OCI-LY3 (cell line): Measurements from ENCODE around the gene UAP1.

ENCODE experiments used
- H2AFZ ChIP-seq: fragments of 200-600, 300-600 bp; shearing (Covaris generic); 2 replicates; pipeline ENCODE4 v1.6.0; 2014; ENCODE audit warnings: antibody characterized with exemption, low read depth, low read length
- H3K27ac ChIP-seq: fragments of 200-600, 300-600 bp; sonication (generic); 2 replicates; pipeline ENCODE4 v1.5.1; 2014; ENCODE audit warnings: mild to moderate bottlenecking, low read length, moderate library complexity, mixed read lengths
- H3K27me3 ChIP-seq: fragments of 200-600, 300-600 bp; sonication (generic); 2 replicates; pipeline ENCODE4 v1.6.1; 2014; ENCODE audit warnings: low read depth, low read length, mixed read lengths
- H3K36me3 ChIP-seq: fragments of 200-600, 300-600 bp; sonication (generic); replicated peaks from 2 replicates; pipeline ENCODE3; 2014; ENCODE audit warnings: low read depth, low read length, mixed read lengths
- H3K4me1 ChIP-seq: fragments of 300-600, 200-600 bp; sonication (generic); 2 replicates; pipeline ENCODE4 v1.6.1; 2014; ENCODE audit warnings: low read length, mixed read lengths
- H3K4me2 ChIP-seq: fragments of 200-600, 300-600 bp; sonication (generic); 2 replicates; pipeline ENCODE4 v1.6.1; 2014; ENCODE audit warnings: low read length, mixed read lengths
- H3K4me3 ChIP-seq: fragments of 300-600, 200-600 bp; sonication (generic); 2 replicates; pipeline ENCODE4 v1.5.1; 2014; ENCODE audit warnings: antibody characterized with exemption, mild to moderate bottlenecking, low read length, moderate library complexity
- H3K79me2 ChIP-seq: fragments of 300-600, 200-600 bp; shearing (Covaris generic); 2 replicates; pipeline ENCODE4 v1.6.1; 2014; ENCODE audit warnings: mild to moderate bottlenecking, low read length, mixed read lengths
- H3K9ac ChIP-seq: fragments of 300-600, 200-600 bp; shearing (Covaris generic); 2 replicates; pipeline ENCODE4 v1.6.0; 2014; ENCODE audit warnings: mild to moderate bottlenecking, low read length, moderate library complexity
- H3K9me3 ChIP-seq: fragments of 200-600, 300-600 bp; shearing (Covaris generic); 2 replicates; pipeline ENCODE4 v1.6.1; 2014; ENCODE audit warnings: low read length, mixed read lengths; ENCODE audit not compliant: insufficient read depth
- H4K20me1 ChIP-seq: fragments of 200-600, 300-600 bp; sonication (generic); 2 replicates; pipeline ENCODE4 v1.6.1; 2016; ENCODE audit warnings: low read length, mixed read lengths; ENCODE audit not compliant: insufficient read depth
- CTCF ChIP-seq: fragments of 200-600, 300-600 bp; sonication (generic); IDR thresholded peaks from 2 replicates; pipeline ENCODE4 v1.5.1; 2014; ENCODE audit warnings: antibody characterized with exemption, low read length, low read depth
- EZH2phosphoT487 ChIP-seq: fragments of 200-600 bp; shearing (Covaris generic); IDR thresholded peaks from 2 replicates; pipeline ENCODE4 v1.6.1; 2018; ENCODE audit warnings: antibody characterized with exemption, mixed run types, low read depth

The UAP1 gene

DNA sequence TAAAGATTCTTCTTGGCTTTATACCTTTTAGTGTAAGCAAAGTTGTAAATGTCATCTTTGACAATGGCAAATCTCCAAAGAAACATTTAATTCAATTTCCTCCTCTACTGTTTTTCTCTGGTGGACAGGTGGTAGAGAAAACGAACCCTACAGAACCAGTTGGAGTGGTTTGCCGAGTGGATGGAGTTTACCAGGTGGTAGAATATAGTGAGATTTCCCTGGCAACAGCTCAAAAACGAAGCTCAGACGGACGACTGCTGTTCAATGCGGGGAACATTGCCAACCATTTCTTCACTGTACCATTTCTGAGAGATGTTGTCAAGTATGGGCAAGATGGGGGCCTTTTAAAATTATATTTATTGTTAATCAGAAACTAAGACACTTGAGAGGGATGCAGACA, 25.8 kb downstream of the UAP1 start:
- Histone ChIP-seq H3K9ac (no peak overlapping the region), H3K4me3 (no peak overlapping the region), H3K27me3 (no peaks in the 10 kb centered on the region), H3K27ac (no peak overlapping the region), H3K79me2 (no peaks in the 10 kb centered on the region), H2AFZ (no peak overlapping the region), H3K36me3 (peaks cover 16% of the 10 kb centered on the region), H3K9me3 (no peaks in the 10 kb centered on the region), H3K4me2 (no peak overlapping the region), H3K4me1 (peaks cover 3% of the 10 kb centered on the region; the same call in 1 of the 2 replicates), H4K20me1 (no peaks in the 10 kb centered on the region)
- TF ChIP-seq EZH2phosphoT487 (no peak), CTCF (no peak)

DNA sequence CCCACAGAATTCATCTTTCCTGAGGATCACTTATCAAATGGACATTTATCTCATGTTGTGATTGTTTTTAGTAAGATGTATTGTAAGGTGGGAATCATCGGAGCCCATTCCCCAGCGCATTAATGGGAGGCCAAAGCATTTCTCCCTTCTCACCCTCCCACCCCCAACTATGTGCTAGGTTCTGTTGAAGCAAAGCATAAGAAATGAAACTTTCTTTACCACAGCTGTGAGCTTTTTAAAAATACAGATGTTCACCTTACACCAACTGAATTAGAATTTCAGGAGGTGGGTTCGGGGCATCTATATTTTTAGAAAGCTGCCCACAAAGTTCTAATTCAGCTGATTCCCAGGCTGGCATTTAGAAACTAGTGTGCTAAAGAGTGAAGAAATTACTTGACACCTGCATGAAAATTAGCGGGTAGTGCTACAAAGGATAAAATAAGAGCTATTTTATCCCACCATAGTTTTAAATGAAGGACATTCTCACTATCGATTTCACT, 26.3 kb downstream of the UAP1 start:
- Histone ChIP-seq H3K27me3 (no peaks in the 10 kb centered on the region), H3K9me3 (no peaks in the 10 kb centered on the region), H4K20me1 (no peaks in the 10 kb centered on the region), H2AFZ (no peak overlapping the region), H3K4me1 (peaks cover 3% of the 10 kb centered on the region; the same call in 1 of the 2 replicates), H3K9ac (no peak overlapping the region), H3K79me2 (no peaks in the 10 kb centered on the region), H3K36me3 (peaks cover 16% of the 10 kb centered on the region), H3K27ac (no peak overlapping the region), H3K4me3 (no peak overlapping the region), H3K4me2 (no peak overlapping the region)
- TF ChIP-seq EZH2phosphoT487: no peak
- TF ChIP-seq CTCF: no peak

DNA sequence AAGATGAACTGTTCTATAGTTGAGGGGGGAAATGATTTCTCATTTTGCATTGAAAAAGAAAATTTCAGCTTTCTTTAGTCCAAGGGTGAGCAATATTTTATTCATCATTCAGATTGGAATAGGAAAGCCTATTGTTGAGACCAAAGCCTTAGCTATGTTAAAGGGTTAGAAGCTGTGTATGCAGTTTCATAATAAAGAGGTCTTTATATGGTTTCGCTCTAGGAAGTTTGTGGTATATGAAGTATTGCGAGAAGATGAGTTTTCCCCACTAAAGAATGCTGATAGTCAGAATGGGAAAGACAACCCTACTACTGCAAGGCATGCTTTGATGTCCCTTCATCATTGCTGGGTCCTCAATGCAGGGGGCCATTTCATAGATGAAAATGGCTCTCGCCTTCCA, 28.6 kb downstream of the UAP1 start:
- Histone ChIP-seq H3K27me3 (no peaks in the 10 kb centered on the region), H3K4me1 (peaks cover 3% of the 10 kb centered on the region; the same call in 1 of the 2 replicates), H3K79me2 (no peaks in the 10 kb centered on the region), H2AFZ (no peak overlapping the region), H3K9me3 (no peaks in the 10 kb centered on the region), H3K9ac (no peak overlapping the region), H4K20me1 (0 out of 2 replicates have a peak, but pooled peaks cover under 1% of the 10 kb centered on the region), H3K4me3 (no peak overlapping the region), H3K27ac (no peak overlapping the region), H3K36me3 (peaks cover 24% of the 10 kb centered on the region), H3K4me2 (no peak overlapping the region)
- TF ChIP-seq EZH2phosphoT487 (no peak), CTCF (no peak)

DNA sequence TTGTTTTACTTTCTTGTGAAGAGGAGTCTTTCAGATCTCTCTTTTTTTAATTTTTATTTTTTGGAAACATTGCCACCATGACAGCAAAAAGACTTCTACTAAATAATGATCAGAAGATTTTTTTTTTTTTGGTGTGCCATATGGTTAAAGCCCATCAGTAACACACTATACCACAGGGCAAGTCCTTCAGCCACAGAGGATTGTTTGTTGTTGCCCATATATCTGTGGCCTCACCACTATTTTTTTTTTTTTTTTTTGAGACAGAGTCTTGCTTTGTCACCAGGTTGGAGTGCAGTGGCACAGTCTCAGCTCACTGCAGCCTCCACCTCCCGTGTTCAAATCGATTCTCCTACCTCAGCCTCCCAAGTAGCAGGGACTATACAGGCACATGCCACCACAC, 29.2 kb downstream of the UAP1 start:
- H3K4me3 ChIP-seq: no peak overlapping the region
- no peak for TF ChIP-seq EZH2phosphoT487
- TF ChIP-seq CTCF: no peak
- peaks cover 3% of the 10 kb centered on the region; the same call in 1 of the 2 replicates for H3K4me1 ChIP-seq
- no peak overlapping the region for H3K27ac ChIP-seq
- peaks cover 29% of the 10 kb centered on the region for H3K36me3 ChIP-seq
- H3K4me2 ChIP-seq: no peak overlapping the region
- no peaks in the 10 kb centered on the region for H3K27me3 ChIP-seq
- H3K9me3 ChIP-seq: no peaks in the 10 kb centered on the region
- no peaks in the 10 kb centered on the region for H3K79me2 ChIP-seq
- H4K20me1 ChIP-seq: peaks cover 3% of the 10 kb centered on the region; the same call in 1 of the 2 replicates
- no peak overlapping the region for H2AFZ ChIP-seq
- no peak overlapping the region for H3K9ac ChIP-seq
